ENCODE results near the gene SLC6A9.

DNA sequence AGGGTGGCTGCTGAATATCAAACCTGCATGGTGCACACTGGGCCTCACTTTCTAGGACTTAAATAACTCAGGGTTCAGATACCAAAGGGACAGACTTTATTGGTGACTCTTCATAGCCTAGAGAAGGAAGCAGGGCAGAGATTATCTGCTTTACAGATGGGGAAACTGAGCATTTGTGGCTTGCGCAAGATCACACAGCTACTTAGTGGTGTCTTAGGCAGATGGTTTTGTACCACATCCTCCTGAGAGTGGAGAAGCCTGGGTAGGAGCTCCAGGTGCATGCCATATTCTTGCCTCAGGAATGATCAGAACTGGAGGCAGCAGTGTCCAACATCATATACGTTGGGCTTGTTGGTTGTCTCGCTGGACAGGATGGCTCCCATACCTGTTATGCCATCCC lies 68.3 kb downstream of the SLC6A9 start:
- TF ChIP-seq, protein P1, sequence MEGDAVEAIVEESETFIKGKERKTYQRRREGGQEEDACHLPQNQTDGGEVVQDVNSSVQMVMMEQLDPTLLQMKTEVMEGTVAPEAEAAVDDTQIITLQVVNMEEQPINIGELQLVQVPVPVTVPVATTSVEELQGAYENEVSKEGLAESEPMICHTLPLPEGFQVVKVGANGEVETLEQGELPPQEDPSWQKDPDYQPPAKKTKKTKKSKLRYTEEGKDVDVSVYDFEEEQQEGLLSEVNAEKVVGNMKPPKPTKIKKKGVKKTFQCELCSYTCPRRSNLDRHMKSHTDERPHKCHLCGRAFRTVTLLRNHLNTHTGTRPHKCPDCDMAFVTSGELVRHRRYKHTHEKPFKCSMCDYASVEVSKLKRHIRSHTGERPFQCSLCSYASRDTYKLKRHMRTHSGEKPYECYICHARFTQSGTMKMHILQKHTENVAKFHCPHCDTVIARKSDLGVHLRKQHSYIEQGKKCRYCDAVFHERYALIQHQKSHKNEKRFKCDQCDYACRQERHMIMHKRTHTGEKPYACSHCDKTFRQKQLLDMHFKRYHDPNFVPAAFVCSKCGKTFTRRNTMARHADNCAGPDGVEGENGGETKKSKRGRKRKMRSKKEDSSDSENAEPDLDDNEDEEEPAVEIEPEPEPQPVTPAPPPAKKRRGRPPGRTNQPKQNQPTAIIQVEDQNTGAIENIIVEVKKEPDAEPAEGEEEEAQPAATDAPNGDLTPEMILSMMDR (IDR thresholded peaks at IDR 0.05) = no peak
- TF ChIP-seq POLR2AphosphoS5 (IDR thresholded peaks at IDR 0.05) (no peak), POLR2A (IDR thresholded peaks at IDR 0.05) (no peak)

Measured in upper lobe of left lung (tissue), 4 donors.